AG09309 (cell line): Measurements from ENCODE around the gene ACKR3.

Experiments
- DNase-seq: peaks from one replicate; pipeline ENCODE4 v3.0.0-alpha.2; 2010; ENCODE audit warnings: low read depth
- H3K4me3 ChIP-seq: 2 replicates; pipeline ENCODE4 v1.5.1; 2011; ENCODE audit warnings: mild to moderate bottlenecking, low read depth, low read length, moderate library complexity; ENCODE audit not compliant: control insufficient read depth
- CTCF ChIP-seq: IDR thresholded peaks from 2 replicates; pipeline ENCODE4 v1.5.1; 2011; ENCODE audit warnings: mild to moderate bottlenecking, low read depth, low read length, inconsistent platforms; ENCODE audit not compliant: insufficient read depth, control insufficient read depth; ENCODE audit errors: missing control alignments

ACKR3 gene

GRCh38 chr2:236538242-236538641 lies 31.4 kb upstream of the ACKR3 start:
- DNase-seq: no peak
- TF ChIP-seq CTCF: no peak
- no peak overlapping the region for H3K4me3 ChIP-seq

- DNase-seq: no peak
- no peak for TF ChIP-seq CTCF
- no peak overlapping the region for H3K4me3 ChIP-seq
Observed at GRCh38 chr2:236541008-236541562, 28.5 kb upstream of the ACKR3 start.

GRCh38 chr2:236544362-236544761 lies 25.3 kb upstream of the ACKR3 start:
- TF ChIP-seq CTCF: no peak
- no peak for DNase-seq
- no peak overlapping the region for H3K4me3 ChIP-seq

GRCh38 chr2:236545248-236545658 lies 24.4 kb upstream of the ACKR3 start:
- TF ChIP-seq CTCF: no peak
- no peak overlapping the region for H3K4me3 ChIP-seq
- DNase-seq: no peak

GRCh38 chr2:236545814-236546480 lies 23.7 kb upstream of the ACKR3 start:
- H3K4me3 ChIP-seq: no peak overlapping the region
- DNase-seq: no peak
- TF ChIP-seq CTCF: no peak

- TF ChIP-seq CTCF: no peak
- DNase-seq: no peak
- no peak overlapping the region for H3K4me3 ChIP-seq
Observed at GRCh38 chr2:236546561-236547002, 23.0 kb upstream of the ACKR3 start.

GRCh38 chr2:236547725-236548124 lies 21.9 kb upstream of the ACKR3 start:
- H3K4me3 ChIP-seq: no peak overlapping the region
- TF ChIP-seq CTCF: no peak
- no peak for DNase-seq
